Gastrocnemius medialis (tissue), 4 donors: ENCODE results near the gene MICU1. TPM values are rescaled to one million over a fixed set of nuclear protein-coding genes. Genes with fewer than 3 reads are reported as not detected.
"Not testable (repeated sequence)": the region's sequence is repeated elsewhere in the genome, so short reads cannot be mapped to it uniquely, and the experiment has no call there.

ENCODE experiments used
- ATAC-seq, 2 donors: fragments of 150-250 bp; one replicate each; pipeline ENCODE4 v1.9.1; 2016
- DNase-seq, 2 donors: peaks; one replicate each; pipeline ENCODE4 v3.0.0-alpha.2; 2019
- H3K27ac ChIP-seq, 4 donors: fragments of 200-600 bp; sonication (generic); 1 replicate in 1 of 4; 2 replicates in 3 of 4; pipeline ENCODE4 v1.5.1; 2016 to 2018; ENCODE audit warnings: mild to moderate bottlenecking in 2 of 4, moderate library complexity in 1 of 4
- H3K27me3 ChIP-seq, 3 donors: fragments of 200-600 bp; sonication (generic) in 2 of 3; 1 replicate in 1 of 3; 2 replicates in 2 of 3; pipeline versions ENCODE4 v1.5.1 to v1.6.0; 2016 to 2019; ENCODE audit warnings: mild to moderate bottlenecking in 1 of 3, moderate library complexity in 1 of 3
- H3K36me3 ChIP-seq, 2 donors: fragments of 200-600 bp; sonication (generic) in 1 of 2; one replicate each; pipeline ENCODE4 v1.5.1; 2017 to 2018
- H3K4me1 ChIP-seq, 2 donors: fragments of 200-600 bp; sonication (generic) in 1 of 2; one replicate each; pipeline ENCODE4 v1.5.1; 2016 to 2017; ENCODE audit warnings: mild to moderate bottlenecking in 2 of 2
- H3K4me3 ChIP-seq, 4 donors: fragments of 200-600 bp; sonication (generic) in 3 of 4; 1 replicate in 1 of 4; 2 replicates in 3 of 4; pipeline ENCODE4 v1.5.1; 2016 to 2019; ENCODE audit warnings: mild to moderate bottlenecking in 2 of 4
- H3K9me3 ChIP-seq, 3 donors: fragments of 200-600 bp; sonication (generic) in 2 of 3; 1 replicate in 1 of 3; 2 replicates in 2 of 3; pipeline ENCODE4 v1.5.1; 2016 to 2019
- CTCF ChIP-seq, 5 experiments: fragments of 450-650 bp in 3 of 5; fragments of 200-600 bp in 2 of 5; sonication (generic) in 2 of 5; IDR thresholded peaks in 4 of 5; conservative IDR thresholded peaks in 1 of 5; 1 replicate in 4 of 5; 2 replicates in 1 of 5; pipeline ENCODE4 v1.5.1; 2016 to 2019; ENCODE audit warnings: antibody characterized with exemption in 5 of 5, mild to moderate bottlenecking in 3 of 5, moderate library complexity in 3 of 5
- POLR2A ChIP-seq, 2 donors: fragments of 450-650 bp; IDR thresholded peaks; one replicate each; pipeline ENCODE4 v1.6.1; 2017; ENCODE audit warnings: antibody characterized with exemption in 2 of 2, mild to moderate bottlenecking in 2 of 2, moderate library complexity in 2 of 2
- in situ Hi-C, 4 donors: fragments of 200-750 bp; cut with MboI; loops; one replicate each; pipeline versions ENCODE4 v1.15.0 to v1.8.0; 2017; ENCODE audit warnings: low sequenced_read_pairs in 4 of 4
- intact Hi-C: fragments of 100-400 bp; cut with DNase I; formaldehyde crosslinking; loops from one replicate; pipeline ENCODE4 v1.15.1; 2023; ENCODE audit warnings: low total_unique reads
- total RNA-seq, 4 donors: library from RNA; depleted of rRNA; stranded (reverse); fragments of >200 nt; gene quantifications; one replicate each; pipeline versions ENCODE4 v1.1.0 to v1.2.3, GENCODE V29; 2016

The MICU1 gene
- total RNA-seq, 4 donors from 2014 or later: 42.7 to 62.2 (median 51.9) TPM

GRCh38 chr10:72477463-72477862, 148.4 kb downstream of the MICU1 start:
- Histone ChIP-seq H3K4me1 (no peaks in the 10 kb centered on the region), H3K27me3 (no peaks in the 10 kb centered on the region), H3K9me3 (no peaks in the 10 kb centered on the region), H3K27ac (no peak overlapping the region), H3K36me3 (peaks cover 0 to 44% of the 10 kb centered on the region in 2 donors), H3K4me3 (no peak overlapping the region)
- intact Hi-C loops: no loop called here
- ATAC-seq (no peak), DNase-seq (no peak)
- in situ Hi-C loops: no loop called here
- TF ChIP-seq POLR2A (IDR thresholded peaks at IDR 0.05): no peak
- TF ChIP-seq CTCF (IDR thresholded peaks at IDR 0.05 in 4 of 5, conservative IDR thresholded peaks at IDR 0.05 in 1 of 5): no peak

- no peak overlapping the region for H3K4me3 ChIP-seq
- ATAC-seq (no peak), DNase-seq (no peak)
- TF ChIP-seq POLR2A (IDR thresholded peaks at IDR 0.05) (no peak), CTCF (IDR thresholded peaks at IDR 0.05 in 4 of 5, conservative IDR thresholded peaks at IDR 0.05 in 1 of 5) (no peak)
- H3K9me3 ChIP-seq: no peaks in the 10 kb centered on the region
- peaks cover 0 to 57% of the 10 kb centered on the region in 2 donors for H3K36me3 ChIP-seq
- intact Hi-C loops: no loop called here
- no peaks in the 10 kb centered on the region for H3K4me1 ChIP-seq
- H3K27ac ChIP-seq: no peak overlapping the region
- no peaks in the 10 kb centered on the region for H3K27me3 ChIP-seq
- in situ Hi-C loops: no loop called here
Measured at GRCh38 chr10:72472306-72472705, 153.6 kb downstream of the MICU1 start.

- Histone ChIP-seq H3K9me3 (no peaks in the 10 kb centered on the region), H3K4me3 (no peak overlapping the region), H3K4me1 (no peaks in the 10 kb centered on the region), H3K27ac (no peak overlapping the region), H3K27me3 (no peaks in the 10 kb centered on the region), H3K36me3 (peaks cover 0 to 41% of the 10 kb centered on the region in 2 donors)
- intact Hi-C loops (no loop called here), in situ Hi-C loops (no loop called here)
- ATAC-seq (no peak), DNase-seq (no peak)
- TF ChIP-seq POLR2A (IDR thresholded peaks at IDR 0.05) (no peak), CTCF (IDR thresholded peaks at IDR 0.05 in 4 of 5, conservative IDR thresholded peaks at IDR 0.05 in 1 of 5) (no peak)
Measured at GRCh38 chr10:72470666-72471065, 155.2 kb downstream of the MICU1 start.

- H3K4me1 ChIP-seq, intact Hi-C loops, ATAC-seq, H3K27ac ChIP-seq, H3K27me3 ChIP-seq, H3K9me3 ChIP-seq, in situ Hi-C loops, DNase-seq, H3K4me3 ChIP-seq: not testable (repeated sequence)
- H3K36me3 ChIP-seq: peaks cover 0 to 16% of the 10 kb centered on the region in 2 donors
Measured at GRCh38 chr10:72467064-72467463, 158.8 kb downstream of the MICU1 start.

- no peak for TF ChIP-seq POLR2A (IDR thresholded peaks at IDR 0.05)
- TF ChIP-seq CTCF (IDR thresholded peaks at IDR 0.05 in 4 of 5, conservative IDR thresholded peaks at IDR 0.05 in 1 of 5): no peak
- ATAC-seq (no peak), DNase-seq (no peak)
- no peaks in the 10 kb centered on the region for H3K9me3 ChIP-seq
- in situ Hi-C loops: no loop called here
- no peaks in the 10 kb centered on the region for H3K4me1 ChIP-seq
- H3K4me3 ChIP-seq: no peak overlapping the region
- no peaks in the 10 kb centered on the region for H3K27me3 ChIP-seq
- no peak overlapping the region for H3K27ac ChIP-seq
- intact Hi-C loops: no loop called here
- H3K36me3 ChIP-seq: peaks cover 0 to 9% of the 10 kb centered on the region in 2 donors
Measured at GRCh38 chr10:72466018-72466417, 159.9 kb downstream of the MICU1 start.
